CD4-positive, alpha-beta T cell treated with Interleukin-15 for 4 hours (primary cell): ENCODE data around the gene SOX3.

Source experiments
- DNase-seq: peaks from one replicate; pipeline ENCODE4 v3.0.0-alpha.2; 2020; ENCODE audit warnings: low spot score

SOX3 gene

DNA sequence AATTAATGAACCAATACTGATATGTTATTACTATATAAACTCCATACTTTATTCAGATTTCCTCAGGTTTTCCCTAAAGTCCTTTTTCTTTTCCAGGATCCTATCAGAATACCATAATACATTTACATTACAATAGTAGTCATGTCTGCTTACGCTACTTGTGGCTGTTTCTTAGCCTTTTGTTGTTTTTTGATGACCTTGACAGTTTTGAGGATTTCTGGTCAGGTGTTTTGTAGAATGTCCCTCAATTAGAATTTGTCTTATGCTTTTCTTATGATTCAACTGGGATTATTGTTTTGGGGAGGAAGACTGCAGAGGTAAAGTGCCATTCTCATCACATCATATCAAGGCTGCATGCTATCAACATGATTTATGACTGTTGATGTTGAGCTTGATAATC is 9.1 kb downstream of the SOX3 start:
- no peak for DNase-seq

DNA sequence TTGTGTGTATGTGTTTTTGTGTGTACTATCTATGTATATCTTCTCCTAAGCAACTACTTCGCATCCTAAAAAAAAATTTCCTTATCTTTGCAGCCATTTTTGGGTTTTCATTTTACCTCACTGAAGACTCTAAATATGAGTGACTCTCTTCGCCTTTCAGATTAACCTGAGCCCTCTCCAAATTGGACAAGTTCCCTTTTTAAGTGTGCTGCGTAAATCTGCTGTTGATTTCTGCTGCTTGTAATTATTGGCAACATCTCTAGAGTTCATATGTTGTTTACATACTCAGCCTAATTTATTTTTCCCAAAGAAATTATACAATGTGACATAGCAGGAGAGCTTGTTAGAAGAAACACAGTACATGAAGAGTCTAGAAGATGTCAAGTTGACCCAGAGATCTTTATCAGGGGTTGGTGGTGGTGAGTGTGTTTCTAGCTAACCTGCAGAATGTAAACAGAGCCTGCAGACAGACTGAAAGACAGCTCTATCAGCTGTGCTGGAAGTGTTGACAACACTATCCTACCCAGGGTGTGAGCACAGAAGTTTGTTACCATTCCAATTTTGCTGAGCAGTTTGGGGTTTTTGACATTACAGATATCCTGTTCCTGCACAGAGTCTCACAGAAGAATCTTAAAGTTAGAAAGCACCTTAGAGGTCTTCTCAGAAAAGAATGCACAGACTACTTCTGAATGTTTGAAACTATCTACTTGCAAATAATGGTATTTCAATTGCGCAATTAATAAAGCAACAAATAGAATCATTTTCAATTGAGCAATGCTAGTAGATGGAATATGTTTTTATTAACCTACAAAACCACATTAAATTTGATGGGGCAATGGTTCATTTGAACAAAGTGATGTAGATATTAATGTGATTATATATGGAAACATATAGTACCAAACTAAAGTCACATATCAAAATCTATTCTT is 12.5 kb downstream of the SOX3 start:
- DNase-seq, result no peak

GRCh38 chrX:140480765-140481164 is 24.1 kb downstream of the SOX3 start:
- no peak for DNase-seq

DNA sequence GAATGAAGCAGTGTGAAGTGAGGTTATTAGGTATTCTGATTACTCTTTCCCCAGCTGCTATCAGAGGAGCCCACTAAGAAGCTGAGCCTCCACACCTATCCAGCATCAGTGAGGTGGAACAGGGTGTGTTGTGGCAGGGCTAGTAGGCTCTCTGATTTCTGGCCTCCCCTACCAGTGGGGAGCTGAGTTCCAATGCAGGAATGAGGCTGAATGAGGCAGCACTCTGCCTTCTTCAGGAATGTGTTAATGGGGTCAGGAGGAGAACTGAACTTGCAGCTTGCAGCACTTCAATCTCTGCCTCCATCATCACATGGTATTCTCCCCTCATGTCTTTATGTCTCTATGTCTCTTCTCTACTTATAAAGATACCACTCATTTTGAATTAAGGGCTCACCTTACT is 26.9 kb downstream of the SOX3 start:
- no peak for DNase-seq

DNA sequence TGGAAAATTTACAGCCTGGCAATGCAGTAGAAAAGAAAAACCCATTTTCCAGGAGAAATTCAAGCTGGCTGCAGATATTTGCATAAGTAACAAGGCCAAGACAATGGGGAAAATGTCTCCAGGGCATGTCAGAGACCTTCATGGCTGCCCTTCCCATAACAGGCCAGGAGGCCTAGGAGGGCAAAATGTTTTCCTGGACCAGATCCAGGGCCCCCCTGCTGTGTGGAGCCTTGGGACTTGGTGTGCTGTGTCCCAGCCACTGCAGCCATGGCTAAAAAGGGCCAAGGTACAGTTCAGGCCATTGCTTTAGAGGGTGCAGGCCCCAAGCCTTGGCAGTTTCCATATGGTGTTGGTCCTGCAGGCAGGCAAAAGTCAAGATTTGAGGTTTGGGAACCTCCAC is 29.8 kb downstream of the SOX3 start:
- DNase-seq, result no peak

DNA sequence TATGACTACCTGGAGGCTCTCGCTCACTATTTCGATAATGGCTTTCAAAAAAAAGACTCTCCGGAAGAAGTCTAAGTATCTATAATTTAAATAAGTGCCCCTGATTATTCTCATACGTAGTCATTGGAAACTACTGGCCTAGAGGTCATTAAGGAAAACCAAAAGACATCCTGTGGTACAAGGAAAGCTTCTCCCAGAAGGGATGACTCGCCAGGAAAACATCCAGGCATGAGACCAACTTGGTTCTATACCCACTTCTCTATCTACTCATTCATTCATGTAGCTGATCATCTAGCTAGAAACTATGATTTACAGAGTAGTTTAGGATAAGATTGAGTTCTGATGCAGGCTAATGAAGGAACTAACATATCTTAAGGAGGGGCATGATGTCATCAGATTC is 37.7 kb downstream of the SOX3 start:
- DNase-seq, result no peak
